Transverse colon (tissue), 4 donors: ENCODE data around the gene DNAJB5.

Experiments used
- CTCF ChIP-seq, 5 experiments: fragments of 200-600 bp in 3 of 5; fragments of 450-650 bp in 2 of 5; sonication (generic) in 3 of 5; IDR thresholded peaks; 1 replicate in 2 of 5; 2 replicates in 3 of 5; pipeline ENCODE4 v1.5.1; 2016 to 2017; ENCODE audit warnings: antibody characterized with exemption in 5 of 5, inconsistent platforms in 3 of 5, mild to moderate bottlenecking in 2 of 5, moderate library complexity in 1 of 5
- POLR2AphosphoS5 ChIP-seq, 3 donors: sonication (generic); formaldehyde crosslinking; IDR thresholded peaks; one replicate each; pipeline ENCODE4 v1.6.1; 2016; ENCODE audit warnings: antibody characterized with exemption in 3 of 3

- TF ChIP-seq POLR2AphosphoS5 (IDR thresholded peaks at IDR 0.05) (no peak), CTCF (IDR thresholded peaks at IDR 0.05) (no peak)
Measured at GRCh38 chr9:34998266-34998665, 8.7 kb downstream of the DNAJB5 start.
